Inferior parietal cortex (tissue), 1 donor: ENCODE measurements around the gene IQCC.
A peak's percentile ranks its signal among the peaks of the same experiment; 100 is the strongest.

Source experiments
- DNase-seq: peaks from one replicate; pipeline ENCODE4 v3.0.0-alpha.2; 2016; ENCODE audit errors: extremely low spot score

Gene IQCC

GRCh38 chr1:32195972-32196823, 9.3 kb upstream of the IQCC start:
- DNase-seq, result peak; percentile 20

- DNase-seq, result no peak
These were observed 8.4 kb upstream of the IQCC start for GRCh38 chr1:32197074-32197473.

- no peak for DNase-seq
These were observed 7.6 kb upstream of the IQCC start for GRCh38 chr1:32197837-32198236.

GRCh38 chr1:32198237-32199042, 7.0 kb upstream of the IQCC start:
- no peak for DNase-seq

GRCh38 chr1:32199043-32199716, 6.3 kb upstream of the IQCC start:
- no peak for DNase-seq

GRCh38 chr1:32199717-32200072, 5.8 kb upstream of the IQCC start:
- DNase-seq, result no peak

- DNase-seq, result peak; percentile 66
These were observed 5.1 kb upstream of the IQCC start, which contains the start of gene CCDC28B for GRCh38 chr1:32200226-32201010. CCDC28B (plus strand) TSS chr1:32200595; CDS start chr1:32201936, 1,341 bp downstream.

GRCh38 chr1:32201011-32201855, 4.2 kb upstream of the IQCC start:
- peak; percentile 13 for DNase-seq

GRCh38 chr1:32204943-32205361, 519 bp upstream of the IQCC start:
- DNase-seq, result no peak

GRCh38 chr1:32208469-32208868, 3.0 kb downstream of the IQCC start:
- DNase-seq, result no peak

GRCh38 chr1:32208891-32209328, 3.4 kb downstream of the IQCC start, which contains the start of gene DCDC2B:
DCDC2B (plus strand) TSS chr1:32209089; CDS start chr1:32209094, 5 bp downstream.
- no peak for DNase-seq

GRCh38 chr1:32215629-32216480, 10.4 kb downstream of the IQCC start:
- DNase-seq, result peak; percentile 68

GRCh38 chr1:32216566-32216965, 11.1 kb downstream of the IQCC start:
- DNase-seq, result no peak

- DNase-seq, result no peak
These were observed 13.6 kb downstream of the IQCC start for GRCh38 chr1:32219022-32219421.

GRCh38 chr1:32220746-32221580, 15.5 kb downstream of the IQCC start:
- no peak for DNase-seq

GRCh38 chr1:32221581-32221979, 16.1 kb downstream of the IQCC start:
- DNase-seq, result no peak

GRCh38 chr1:32221980-32222755, 16.7 kb downstream of the IQCC start, which contains the start of the genes EIF3I and TMEM234:
EIF3I (plus strand) TSS chr1:32222407; CDS start chr1:32222442, 35 bp downstream.
TMEM234 (minus strand) TSS chr1:32222353; CDS start chr1:32222322, 31 bp downstream.
- DNase-seq, result peak; percentile 98
